Measurements from ENCODE around the gene XYLT2.

DNA sequence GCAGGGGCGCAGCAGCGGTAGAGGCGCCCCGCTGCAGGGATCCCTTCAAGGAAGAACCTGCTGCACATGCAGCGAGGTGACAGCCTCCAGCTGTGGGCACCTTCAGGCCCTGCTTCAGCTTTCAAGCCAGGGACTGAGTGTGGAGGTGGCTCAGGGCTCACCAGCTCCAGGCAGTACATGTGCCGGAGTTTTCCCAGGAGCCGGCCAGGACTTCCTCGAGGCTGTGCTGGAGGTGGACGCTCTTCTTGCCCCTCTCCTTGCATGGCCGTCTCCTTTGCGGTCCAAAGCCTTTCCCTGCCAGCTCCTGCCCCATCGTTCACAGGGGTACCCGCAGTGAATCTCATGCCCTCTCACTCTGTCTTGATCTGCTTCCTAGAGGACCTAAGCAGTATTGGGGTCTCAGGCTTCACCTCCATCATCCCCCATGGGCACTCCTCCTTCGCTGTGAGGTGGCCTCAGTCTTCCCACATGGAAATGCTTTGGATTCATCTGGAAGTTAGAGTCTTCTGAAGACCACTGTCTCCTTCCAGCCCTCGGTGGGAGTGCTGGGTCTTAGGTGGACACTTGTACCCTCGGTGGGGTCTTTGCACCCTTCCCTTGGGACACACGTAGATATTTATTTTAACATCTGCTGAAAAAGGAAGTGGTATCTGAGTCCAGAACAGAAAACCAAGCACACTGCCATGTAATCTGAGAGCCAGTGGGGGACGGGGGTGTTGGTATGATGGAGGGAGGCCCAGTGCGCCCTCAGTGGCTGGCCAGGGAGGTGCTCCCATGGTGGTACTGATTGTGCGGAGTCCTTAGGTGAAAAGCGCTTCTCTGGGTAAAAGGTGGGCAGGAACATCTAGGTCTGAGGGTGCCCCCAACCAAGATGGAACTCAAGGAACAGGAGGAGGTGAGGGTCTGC, 7.0 kb downstream of the XYLT2 start:
- TF ChIP-seq EZH2phosphoT487 (IDR thresholded peaks at IDR 0.05; ENCODE audit: unreplicated experiment) = no peak
- TF ChIP-seq, protein P1, sequence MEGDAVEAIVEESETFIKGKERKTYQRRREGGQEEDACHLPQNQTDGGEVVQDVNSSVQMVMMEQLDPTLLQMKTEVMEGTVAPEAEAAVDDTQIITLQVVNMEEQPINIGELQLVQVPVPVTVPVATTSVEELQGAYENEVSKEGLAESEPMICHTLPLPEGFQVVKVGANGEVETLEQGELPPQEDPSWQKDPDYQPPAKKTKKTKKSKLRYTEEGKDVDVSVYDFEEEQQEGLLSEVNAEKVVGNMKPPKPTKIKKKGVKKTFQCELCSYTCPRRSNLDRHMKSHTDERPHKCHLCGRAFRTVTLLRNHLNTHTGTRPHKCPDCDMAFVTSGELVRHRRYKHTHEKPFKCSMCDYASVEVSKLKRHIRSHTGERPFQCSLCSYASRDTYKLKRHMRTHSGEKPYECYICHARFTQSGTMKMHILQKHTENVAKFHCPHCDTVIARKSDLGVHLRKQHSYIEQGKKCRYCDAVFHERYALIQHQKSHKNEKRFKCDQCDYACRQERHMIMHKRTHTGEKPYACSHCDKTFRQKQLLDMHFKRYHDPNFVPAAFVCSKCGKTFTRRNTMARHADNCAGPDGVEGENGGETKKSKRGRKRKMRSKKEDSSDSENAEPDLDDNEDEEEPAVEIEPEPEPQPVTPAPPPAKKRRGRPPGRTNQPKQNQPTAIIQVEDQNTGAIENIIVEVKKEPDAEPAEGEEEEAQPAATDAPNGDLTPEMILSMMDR (conservative IDR thresholded peaks at IDR 0.05; ENCODE audit: low read depth in 2 of 2) = 0 out of 4 replicates have a peak, but pooled peaks of 1 of the 2 experiments have one; percentile 6
